ENCODE measurements around the gene DNPH1. TPM values are rescaled to one million over a fixed set of nuclear protein-coding genes. Genes with fewer than 3 reads are reported as not detected.

Gene DNPH1
- total RNA-seq, 1 experiment from 2014 or later = 82.6 TPM

DNA sequence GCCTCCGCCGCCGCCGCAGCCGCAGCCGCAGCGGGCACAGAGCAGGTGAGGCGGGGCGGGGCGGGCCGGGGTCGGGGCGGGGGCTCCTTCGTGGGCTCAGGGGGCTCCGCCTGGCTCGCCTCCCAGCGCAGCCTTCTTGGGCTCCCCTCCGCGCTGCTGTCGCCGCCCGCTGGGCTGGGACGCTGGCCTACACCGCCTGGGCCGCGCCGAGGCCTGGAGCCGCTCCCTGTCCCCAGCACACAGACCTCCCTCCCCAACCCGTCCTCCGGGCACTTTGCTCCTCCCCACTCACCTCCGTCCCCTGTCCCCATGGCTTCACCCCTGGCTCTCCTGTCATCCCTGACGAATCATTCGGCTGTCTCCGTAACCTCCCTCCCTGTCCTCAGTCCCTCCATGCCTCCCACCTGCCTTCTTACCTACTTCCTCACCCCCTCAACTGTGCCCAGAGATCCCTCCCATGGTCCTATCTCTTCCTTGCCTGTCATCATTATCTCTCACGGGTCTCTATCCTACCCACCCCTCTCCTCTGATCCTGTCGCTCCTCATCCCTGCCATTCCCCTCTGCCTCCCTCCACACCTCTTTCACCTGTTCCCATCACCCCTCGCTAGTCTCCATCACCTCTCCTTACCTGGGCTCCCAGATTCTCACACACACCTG lies 14.5 kb upstream of the DNPH1 start:
- CTCF ChIA-PET = interaction anchor here (0.6 kb wide), 1 partner anchor 184 kb away, joined by 3 read pairs; the partner anchor contains the start of gene ABCC10
- intact Hi-C loops (cut with micrococcal nuclease; ENCODE audit: unreplicated experiment) = no loop called here
- peaks cover 17% of the 10 kb centered on the region for H3K36me3 Mint-ChIP-seq (ENCODE audit: insufficient read depth, unreplicated experiment)
- H3K9me3 Mint-ChIP-seq (ENCODE audit: low read depth, unreplicated experiment) = no peaks in the 10 kb centered on the region
- no peak for DNase-seq
- TF ChIP-seq, protein P1, sequence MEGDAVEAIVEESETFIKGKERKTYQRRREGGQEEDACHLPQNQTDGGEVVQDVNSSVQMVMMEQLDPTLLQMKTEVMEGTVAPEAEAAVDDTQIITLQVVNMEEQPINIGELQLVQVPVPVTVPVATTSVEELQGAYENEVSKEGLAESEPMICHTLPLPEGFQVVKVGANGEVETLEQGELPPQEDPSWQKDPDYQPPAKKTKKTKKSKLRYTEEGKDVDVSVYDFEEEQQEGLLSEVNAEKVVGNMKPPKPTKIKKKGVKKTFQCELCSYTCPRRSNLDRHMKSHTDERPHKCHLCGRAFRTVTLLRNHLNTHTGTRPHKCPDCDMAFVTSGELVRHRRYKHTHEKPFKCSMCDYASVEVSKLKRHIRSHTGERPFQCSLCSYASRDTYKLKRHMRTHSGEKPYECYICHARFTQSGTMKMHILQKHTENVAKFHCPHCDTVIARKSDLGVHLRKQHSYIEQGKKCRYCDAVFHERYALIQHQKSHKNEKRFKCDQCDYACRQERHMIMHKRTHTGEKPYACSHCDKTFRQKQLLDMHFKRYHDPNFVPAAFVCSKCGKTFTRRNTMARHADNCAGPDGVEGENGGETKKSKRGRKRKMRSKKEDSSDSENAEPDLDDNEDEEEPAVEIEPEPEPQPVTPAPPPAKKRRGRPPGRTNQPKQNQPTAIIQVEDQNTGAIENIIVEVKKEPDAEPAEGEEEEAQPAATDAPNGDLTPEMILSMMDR (IDR thresholded peaks at IDR 0.05; ENCODE audit: unreplicated experiment) = no peak
- BruUV-seq (replicated peaks) = no TSS peak
- H3K27ac Mint-ChIP-seq (ENCODE audit: unreplicated experiment) = no peak overlapping the region
- H3K4me1 Mint-ChIP-seq (ENCODE audit: low read depth, unreplicated experiment) = no peaks in the 10 kb centered on the region
- no peak overlapping the region for H3K4me3 Mint-ChIP-seq (ENCODE audit: low read depth, unreplicated experiment)
- H3K27me3 Mint-ChIP-seq (ENCODE audit: unreplicated experiment) = peaks cover 11% of the 10 kb centered on the region

DNA sequence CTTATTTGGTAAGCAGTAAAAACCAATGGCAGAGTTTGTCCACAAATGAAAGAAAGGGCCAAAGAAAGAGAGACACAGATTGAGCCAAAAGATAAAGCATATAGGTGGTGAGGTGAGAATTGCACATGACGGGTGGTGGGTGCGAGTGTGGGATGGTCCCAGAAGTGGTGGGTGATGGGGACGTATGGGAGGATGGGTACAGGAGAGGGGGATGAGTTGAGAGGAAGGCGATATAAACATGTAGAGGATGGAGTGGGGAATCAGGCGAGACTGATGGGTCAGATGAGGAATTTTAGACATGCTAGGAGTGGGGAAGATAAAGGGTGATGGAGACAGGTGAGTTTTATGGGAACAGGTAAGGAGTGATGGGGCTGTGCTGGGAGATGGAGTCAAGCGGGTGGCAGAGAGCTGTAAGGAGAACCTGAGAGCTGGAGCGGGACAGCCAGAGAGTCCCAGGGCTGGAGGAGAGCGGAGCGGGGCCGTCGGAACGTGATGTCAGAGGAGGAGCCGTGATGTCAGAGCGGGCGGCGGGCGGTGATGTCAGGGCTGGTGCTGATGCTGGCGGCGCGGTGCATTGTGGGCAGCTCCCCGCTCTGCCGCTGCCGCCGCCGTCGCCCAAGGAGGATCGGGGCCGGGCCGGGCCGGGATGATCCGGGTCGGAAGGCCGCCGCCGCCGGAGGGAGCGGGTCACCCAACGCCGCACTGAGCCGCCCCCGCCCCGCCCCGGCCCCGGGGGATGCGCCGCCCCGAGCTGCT lies 13.8 kb upstream of the DNPH1 start, which contains the start of gene TTBK1:
Gene TTBK1 (plus strand): TSS at position 574 of the 756 bp plus-strand sequence. CDS start 3,180 bp downstream, outside the sequence.
- Mint-ChIP-seq H3K4me3 (ENCODE audit: low read depth, unreplicated experiment) (no peak within 1 kb of the TSS), H3K4me1 (ENCODE audit: low read depth, unreplicated experiment) (no peaks in the 10 kb centered on the region), H3K9me3 (ENCODE audit: low read depth, unreplicated experiment) (no peaks in the 10 kb centered on the region), H3K36me3 (ENCODE audit: insufficient read depth, unreplicated experiment) (peaks cover 17% of the 10 kb centered on the region), H3K27me3 (ENCODE audit: unreplicated experiment) (peaks cover 8% of the 10 kb centered on the region), H3K27ac (ENCODE audit: unreplicated experiment) (no peak within 1 kb of the TSS)
- BruUV-seq (replicated peaks) = no TSS peak
- intact Hi-C loops (cut with micrococcal nuclease; ENCODE audit: unreplicated experiment) = no loop called here
- CTCF ChIA-PET = no interaction called here
- TF ChIP-seq, protein P1 (IDR thresholded peaks at IDR 0.05; ENCODE audit: unreplicated experiment) = no peak
- no peak for DNase-seq

DNA sequence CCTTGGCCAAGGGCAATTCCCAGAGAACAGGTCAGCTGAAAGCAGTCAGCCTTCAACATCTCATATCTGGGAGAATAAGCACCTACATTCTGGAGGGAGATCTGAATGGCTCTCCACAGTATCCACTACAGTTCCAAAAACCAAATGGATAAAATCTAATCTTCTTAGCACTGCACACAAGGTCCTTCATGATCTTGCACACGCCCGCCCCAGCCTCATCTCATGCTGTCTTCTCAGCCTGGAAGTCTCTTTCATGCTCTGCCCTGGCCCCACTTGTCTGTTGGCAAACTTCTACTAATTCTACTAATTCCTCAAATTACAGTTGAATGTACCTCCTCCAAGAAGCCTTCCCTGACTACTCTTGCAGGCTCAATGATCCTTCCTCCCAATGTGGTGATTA lies 12.2 kb upstream of the DNPH1 start:
- Mint-ChIP-seq H3K27ac (ENCODE audit: unreplicated experiment) (no peak overlapping the region), H3K27me3 (ENCODE audit: unreplicated experiment) (no peaks in the 10 kb centered on the region), H3K4me3 (ENCODE audit: low read depth, unreplicated experiment) (no peak overlapping the region), H3K4me1 (ENCODE audit: low read depth, unreplicated experiment) (no peaks in the 10 kb centered on the region), H3K9me3 (ENCODE audit: low read depth, unreplicated experiment) (no peaks in the 10 kb centered on the region), H3K36me3 (ENCODE audit: insufficient read depth, unreplicated experiment) (peaks cover 2% of the 10 kb centered on the region)
- CTCF ChIA-PET = no interaction called here
- BruUV-seq (replicated peaks) = no TSS peak
- DNase-seq = no peak
- TF ChIP-seq, protein P1 (IDR thresholded peaks at IDR 0.05; ENCODE audit: unreplicated experiment) = no peak
- intact Hi-C loops (cut with micrococcal nuclease; ENCODE audit: unreplicated experiment) = no loop called here

DNA sequence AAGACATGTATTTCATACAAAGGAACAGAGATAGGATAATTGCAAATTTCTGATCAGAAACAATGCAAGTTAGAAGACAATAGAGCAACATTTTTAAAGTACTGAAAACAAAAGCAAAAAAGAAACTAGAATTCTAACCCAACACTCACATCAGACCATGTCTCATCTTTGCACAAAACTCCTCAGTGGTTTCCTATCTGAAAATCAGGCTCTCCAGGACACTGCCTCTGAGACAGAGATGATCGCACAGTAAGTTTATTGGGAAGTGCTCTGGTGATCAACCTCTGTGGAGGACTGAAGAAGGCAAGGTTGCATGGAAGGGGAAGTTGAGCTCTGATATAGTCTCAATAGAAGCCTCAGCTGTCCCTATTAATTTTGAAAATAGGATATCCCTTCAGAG lies 11.7 kb upstream of the DNPH1 start:
- Mint-ChIP-seq H3K27me3 (ENCODE audit: unreplicated experiment) (no peaks in the 10 kb centered on the region), H3K9me3 (ENCODE audit: low read depth, unreplicated experiment) (no peaks in the 10 kb centered on the region), H3K27ac (ENCODE audit: unreplicated experiment) (no peak overlapping the region), H3K4me1 (ENCODE audit: low read depth, unreplicated experiment) (no peaks in the 10 kb centered on the region), H3K4me3 (ENCODE audit: low read depth, unreplicated experiment) (no peak overlapping the region), H3K36me3 (ENCODE audit: insufficient read depth, unreplicated experiment) (no peaks in the 10 kb centered on the region)
- no peak for DNase-seq
- TF ChIP-seq, protein P1 (IDR thresholded peaks at IDR 0.05; ENCODE audit: unreplicated experiment) = no peak
- intact Hi-C loops (cut with micrococcal nuclease; ENCODE audit: unreplicated experiment) = no loop called here
- no TSS peak for BruUV-seq (replicated peaks)
- CTCF ChIA-PET = interaction anchor here (0.6 to 0.9 kb wide), 2 partner anchors 12 to 23 kb away, joined by 3 read pairs; partner anchors contain the start of gene DNPH1
